PFSK-1 (cell line): Measurements from ENCODE around the gene IMPA2.

Experiments
- FOXP2 ChIP-seq: optimal IDR thresholded peaks from 2 replicates; pipeline ENCODE3; 2011; ENCODE audit warnings: borderline replicate concordance, control low read depth, inconsistent platforms; ENCODE audit not compliant: insufficient read depth; ENCODE audit errors: extremely low read length, extremely low read depth
- POLR2AphosphoS5 ChIP-seq: IDR thresholded peaks from 2 replicates; pipeline ENCODE4 v1.6.1; 2012; ENCODE audit warnings: low read depth, mild to moderate bottlenecking, control low read depth, low read length, moderate library complexity
- SIN3A ChIP-seq: IDR thresholded peaks from 2 replicates; pipeline ENCODE4 v1.6.1; 2012; ENCODE audit warnings: mild to moderate bottlenecking, low read length, moderate library complexity, borderline replicate concordance; ENCODE audit not compliant: insufficient read depth
- TAF1 ChIP-seq: IDR thresholded peaks from 2 replicates; pipeline ENCODE4 v1.6.1; 2012; ENCODE audit warnings: low read length, control low read depth, borderline replicate concordance; ENCODE audit not compliant: insufficient read depth
- TF ChIP-seq, protein P1 (sequence below), 2 experiments: IDR thresholded peaks; 2 replicates each; pipeline versions ENCODE4 v1.6.1 to v1.8.0; 2011 to 2012; ENCODE audit warnings: low read depth in 2 of 2, low read length in 2 of 2, control low read depth in 1 of 2, inconsistent platforms in 1 of 2, mild to moderate bottlenecking in 1 of 2, moderate library complexity in 1 of 2; ENCODE audit not compliant: insufficient read depth in 1 of 2

The IMPA2 gene

GRCh38 chr18:12060182-12060870 lies 79.0 kb downstream of the IMPA2 start:
- TF ChIP-seq, protein P1, sequence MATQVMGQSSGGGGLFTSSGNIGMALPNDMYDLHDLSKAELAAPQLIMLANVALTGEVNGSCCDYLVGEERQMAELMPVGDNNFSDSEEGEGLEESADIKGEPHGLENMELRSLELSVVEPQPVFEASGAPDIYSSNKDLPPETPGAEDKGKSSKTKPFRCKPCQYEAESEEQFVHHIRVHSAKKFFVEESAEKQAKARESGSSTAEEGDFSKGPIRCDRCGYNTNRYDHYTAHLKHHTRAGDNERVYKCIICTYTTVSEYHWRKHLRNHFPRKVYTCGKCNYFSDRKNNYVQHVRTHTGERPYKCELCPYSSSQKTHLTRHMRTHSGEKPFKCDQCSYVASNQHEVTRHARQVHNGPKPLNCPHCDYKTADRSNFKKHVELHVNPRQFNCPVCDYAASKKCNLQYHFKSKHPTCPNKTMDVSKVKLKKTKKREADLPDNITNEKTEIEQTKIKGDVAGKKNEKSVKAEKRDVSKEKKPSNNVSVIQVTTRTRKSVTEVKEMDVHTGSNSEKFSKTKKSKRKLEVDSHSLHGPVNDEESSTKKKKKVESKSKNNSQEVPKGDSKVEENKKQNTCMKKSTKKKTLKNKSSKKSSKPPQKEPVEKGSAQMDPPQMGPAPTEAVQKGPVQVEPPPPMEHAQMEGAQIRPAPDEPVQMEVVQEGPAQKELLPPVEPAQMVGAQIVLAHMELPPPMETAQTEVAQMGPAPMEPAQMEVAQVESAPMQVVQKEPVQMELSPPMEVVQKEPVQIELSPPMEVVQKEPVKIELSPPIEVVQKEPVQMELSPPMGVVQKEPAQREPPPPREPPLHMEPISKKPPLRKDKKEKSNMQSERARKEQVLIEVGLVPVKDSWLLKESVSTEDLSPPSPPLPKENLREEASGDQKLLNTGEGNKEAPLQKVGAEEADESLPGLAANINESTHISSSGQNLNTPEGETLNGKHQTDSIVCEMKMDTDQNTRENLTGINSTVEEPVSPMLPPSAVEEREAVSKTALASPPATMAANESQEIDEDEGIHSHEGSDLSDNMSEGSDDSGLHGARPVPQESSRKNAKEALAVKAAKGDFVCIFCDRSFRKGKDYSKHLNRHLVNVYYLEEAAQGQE (IDR thresholded peaks at IDR 0.05; ENCODE audit: insufficient read depth in 1 of 2, low read depth in 2 of 2, low read length in 2 of 2), result no peak
- no peak for TF ChIP-seq FOXP2
- no peak for TF ChIP-seq TAF1
- TF ChIP-seq SIN3A, result no peak
- no peak for TF ChIP-seq POLR2AphosphoS5

DNA sequence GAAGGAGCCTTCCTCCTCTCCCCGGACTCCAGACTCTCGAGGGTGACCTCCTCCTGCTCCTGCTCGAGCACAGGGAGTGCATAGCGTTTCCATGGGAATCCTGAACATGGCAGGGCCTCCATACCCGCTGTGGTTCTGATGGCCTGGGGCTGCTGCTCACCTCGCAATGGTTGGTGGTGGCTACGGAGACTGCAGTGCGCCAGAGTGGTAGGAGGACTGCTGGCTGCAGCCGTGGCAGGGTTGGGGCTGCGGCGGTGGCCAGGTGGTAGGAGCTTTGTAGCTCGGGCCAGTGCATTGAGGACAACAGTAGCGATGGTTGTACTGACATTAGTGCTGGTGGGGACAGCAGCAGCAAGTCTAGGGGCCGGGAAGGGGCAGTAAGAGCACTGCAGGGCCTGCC lies 80.4 kb downstream of the IMPA2 start:
- no peak for TF ChIP-seq TAF1
- TF ChIP-seq POLR2AphosphoS5, result no peak
- TF ChIP-seq, protein P1 (IDR thresholded peaks at IDR 0.05; ENCODE audit: insufficient read depth in 1 of 2, low read depth in 2 of 2, low read length in 2 of 2), result no peak
- TF ChIP-seq FOXP2, result no peak
- TF ChIP-seq SIN3A, result no peak

- TF ChIP-seq POLR2AphosphoS5, result no peak
- TF ChIP-seq, protein P1 (IDR thresholded peaks at IDR 0.05; ENCODE audit: insufficient read depth in 1 of 2, low read depth in 2 of 2, low read length in 2 of 2), result no peak
- TF ChIP-seq SIN3A, result no peak
- TF ChIP-seq TAF1, result no peak
These were observed 81.7 kb downstream of the IMPA2 start for GRCh38 chr18:12062974-12063373.

- no peak for TF ChIP-seq POLR2AphosphoS5
- TF ChIP-seq SIN3A, result no peak
- TF ChIP-seq TAF1, result no peak
- TF ChIP-seq, protein P1 (IDR thresholded peaks at IDR 0.05; ENCODE audit: insufficient read depth in 1 of 2, low read depth in 2 of 2, low read length in 2 of 2), result no peak
- no peak for TF ChIP-seq FOXP2
These were observed 82.9 kb downstream of the IMPA2 start for GRCh38 chr18:12064086-12064763.
